SK-N-SH (cell line): Measurements from ENCODE around the gene NUFIP2.

Experiments
- CTCF ChIP-seq: fragments of 200-600 bp; sonication (generic); IDR thresholded peaks from 2 replicates; pipeline ENCODE4 v1.6.1; 2017; ENCODE audit warnings: antibody characterized with exemption, mild to moderate bottlenecking, moderate library complexity
- RFX5 ChIP-seq: IDR thresholded peaks from 2 replicates; pipeline ENCODE4 v1.6.1; 2012; ENCODE audit warnings: mild to moderate bottlenecking, improper control_type of control experiment, low read length
- RXRA ChIP-seq: IDR thresholded peaks from 2 replicates; pipeline ENCODE4 v1.4.0; 2012; ENCODE audit warnings: low read depth, mild to moderate bottlenecking, borderline replicate concordance

GRCh38 chr17:29209073-29209472 is 84.9 kb downstream of the NUFIP2 start:
- TF ChIP-seq CTCF (no peak), RXRA (no peak), RFX5 (no peak)
